G401 (cell line): Measurements from ENCODE around the gene CSNK1D. TPM values are rescaled to one million over a fixed set of nuclear protein-coding genes. Genes with fewer than 3 reads are reported as not detected.
"Not testable (repeated sequence)": the region's sequence is repeated elsewhere in the genome, so short reads cannot be mapped to it uniquely, and the experiment has no call there.

ENCODE experiments used
- DNase-seq: peaks from one replicate; pipeline ENCODE4 v3.0.0-alpha.2; 2015; ENCODE audit warnings: low spot score
- in situ Hi-C: cut with HindIII; loops from 2 replicates; pipeline ENCODE4 v1.10.0; 2016; ENCODE audit warnings: low sequenced_read_pairs, mixed read lengths
- total RNA-seq: library from RNA; depleted of rRNA; stranded (reverse); fragments of >200 nt; shearing (Covaris generic); gene quantifications from 2 replicates; pipeline ENCODE4 v1.2.3, GENCODE V29; 2014; rRNA removed

CSNK1D gene
- total RNA-seq, 1 experiment from 2014 or later = 87.7 TPM

DNA sequence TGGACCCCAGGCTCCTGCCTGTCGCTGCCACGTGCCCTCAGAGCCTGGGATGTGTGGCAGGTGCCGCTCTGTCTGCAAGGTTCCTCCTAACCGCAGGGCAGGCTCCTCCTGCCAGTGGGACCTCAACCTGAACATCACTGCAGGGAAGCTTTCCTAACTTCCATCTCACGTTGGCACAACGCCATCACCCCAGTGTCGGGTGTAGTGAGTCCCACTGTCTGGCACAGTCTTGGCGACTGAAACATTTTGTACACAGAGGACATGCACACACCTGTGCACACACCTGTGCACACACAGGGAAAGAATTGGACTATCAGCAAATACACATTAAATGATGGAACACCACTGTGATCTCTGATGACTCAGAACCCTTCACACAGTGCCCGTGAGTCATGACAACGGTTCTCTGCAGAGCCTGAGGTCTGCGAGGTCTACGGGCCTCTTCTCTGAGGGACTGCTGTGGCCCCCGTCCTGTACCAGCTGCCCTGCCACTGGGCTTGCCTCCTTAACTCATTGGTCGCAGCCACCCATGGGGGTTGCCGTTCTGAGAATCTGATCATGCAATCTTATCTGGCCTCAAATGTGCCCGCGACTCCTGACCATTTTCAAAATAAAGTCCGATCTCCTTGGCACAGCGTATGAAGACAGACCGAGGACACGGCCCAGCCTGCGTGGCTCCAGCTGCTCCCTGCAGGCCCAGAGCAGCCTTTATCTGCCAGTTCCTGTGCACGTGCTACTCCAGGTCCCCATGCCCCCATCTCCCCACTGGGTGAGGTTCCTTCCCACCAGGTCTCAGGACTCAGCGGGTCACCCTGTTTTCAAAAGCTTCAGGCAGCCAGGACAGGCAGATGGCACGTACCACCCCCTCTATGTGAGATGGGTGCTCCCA is 68.4 kb downstream of the CSNK1D start:
- no peak for DNase-seq

GRCh38 chr17:82203920-82204319 is 69.6 kb downstream of the CSNK1D start:
- DNase-seq = no peak
- in situ Hi-C loops = no loop called here

More for the DNA sequence above, 68.4 kb downstream of the CSNK1D start:
- in situ Hi-C loops = no loop called here

- DNase-seq = no peak
- in situ Hi-C loops = no loop called here
Measured at GRCh38 chr17:82202981-82203380, 70.5 kb downstream of the CSNK1D start.

- no peak for DNase-seq
- in situ Hi-C loops = no loop called here
Measured at GRCh38 chr17:82201498-82201910, 72.0 kb downstream of the CSNK1D start.

DNA sequence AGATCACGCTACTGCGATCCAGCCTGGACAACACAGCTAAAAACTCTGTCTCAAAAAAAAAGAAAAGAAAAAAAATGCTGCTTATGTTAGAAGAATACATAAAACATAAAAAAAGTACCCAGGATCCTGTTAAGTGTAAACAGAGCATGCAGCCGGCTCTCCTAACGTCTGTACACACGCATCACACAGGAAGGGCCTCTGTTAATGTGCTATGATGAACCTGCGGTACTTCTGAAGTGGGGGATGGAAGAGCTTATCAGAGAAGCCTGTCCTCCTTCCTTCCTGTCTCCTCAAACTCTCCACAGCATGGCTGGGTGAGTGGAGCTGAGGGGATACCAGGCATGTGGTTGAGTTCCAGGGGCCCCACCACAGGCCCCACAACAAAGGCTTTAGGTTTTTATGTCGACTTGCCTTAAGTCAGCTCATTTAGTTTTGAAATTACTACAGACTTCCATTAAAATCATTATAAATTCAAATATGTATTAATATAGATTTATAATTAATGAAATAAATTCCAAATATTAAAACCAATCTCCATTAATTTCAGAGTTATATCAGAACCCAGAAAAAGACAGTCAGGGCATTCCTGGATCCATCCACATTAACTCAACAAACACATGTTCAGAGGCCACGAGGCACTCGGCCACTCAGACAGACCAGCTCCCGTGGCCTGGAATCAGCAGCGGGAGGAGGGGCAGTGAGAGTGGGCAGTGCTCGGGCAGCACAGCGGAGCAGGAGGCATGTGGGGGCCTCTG is 72.6 kb downstream of the CSNK1D start:
- in situ Hi-C loops = no loop called here
- DNase-seq = no peak

DNA sequence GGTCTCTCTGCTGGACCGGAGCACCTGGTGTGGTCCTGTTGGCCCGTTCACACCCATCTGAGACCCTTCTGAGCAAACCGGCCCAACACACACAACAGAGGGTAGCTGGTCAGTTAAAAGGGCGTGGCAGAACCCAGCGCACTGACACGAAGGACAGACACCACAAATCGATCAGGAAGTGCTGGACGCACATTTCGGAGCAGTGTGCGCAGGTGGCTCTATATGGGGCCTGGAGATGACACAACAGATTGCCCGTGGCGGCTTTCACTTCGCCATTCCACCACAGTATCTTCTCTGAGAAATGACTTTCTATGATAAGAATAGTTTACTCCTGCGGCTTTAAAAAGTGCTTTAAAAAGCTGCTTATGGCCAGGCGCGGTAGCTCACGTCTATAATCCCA is 73.4 kb downstream of the CSNK1D start:
- DNase-seq = no peak
- in situ Hi-C loops = no loop called here

DNA sequence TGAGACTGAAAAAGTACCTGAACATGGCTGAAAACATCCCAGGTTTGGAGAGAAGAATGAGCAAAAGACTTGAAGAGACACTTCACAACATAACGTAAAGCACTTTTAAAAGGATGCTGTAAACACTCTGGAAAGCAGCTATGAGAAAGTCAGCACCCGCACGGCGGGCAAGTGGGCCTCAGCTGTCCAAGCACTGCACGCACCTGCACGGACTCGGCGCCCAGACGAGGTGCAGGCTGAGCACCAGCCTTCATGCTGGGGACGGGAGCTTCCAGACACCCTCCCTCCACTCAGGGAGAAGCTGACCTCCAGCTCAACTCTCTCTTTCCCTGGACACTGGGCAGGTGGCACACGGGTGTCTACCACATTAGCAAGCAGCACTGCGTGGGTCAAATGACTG is 74.0 kb downstream of the CSNK1D start:
- no peak for DNase-seq
- in situ Hi-C loops = no loop called here

DNA sequence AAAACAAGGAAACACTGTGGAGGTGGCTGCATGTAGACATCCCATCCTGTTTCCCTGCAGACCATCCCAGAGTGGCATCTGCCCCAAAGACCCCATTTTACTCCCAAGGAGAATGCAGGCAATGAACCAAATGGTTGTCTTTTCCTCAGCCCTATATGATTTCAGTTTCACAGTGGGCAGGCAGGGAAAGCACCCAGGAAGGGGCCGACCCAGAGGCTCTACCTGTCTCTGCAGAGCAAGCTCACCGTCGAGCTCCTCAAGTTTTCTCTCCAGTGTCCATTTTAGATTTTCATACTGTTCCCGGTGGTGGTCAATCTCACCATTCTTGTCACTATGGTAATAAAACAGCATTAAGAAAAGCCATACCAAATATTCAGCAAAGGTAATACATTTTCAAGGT is 75.4 kb downstream of the CSNK1D start:
- DNase-seq = no peak
- in situ Hi-C loops = no loop called here

DNA sequence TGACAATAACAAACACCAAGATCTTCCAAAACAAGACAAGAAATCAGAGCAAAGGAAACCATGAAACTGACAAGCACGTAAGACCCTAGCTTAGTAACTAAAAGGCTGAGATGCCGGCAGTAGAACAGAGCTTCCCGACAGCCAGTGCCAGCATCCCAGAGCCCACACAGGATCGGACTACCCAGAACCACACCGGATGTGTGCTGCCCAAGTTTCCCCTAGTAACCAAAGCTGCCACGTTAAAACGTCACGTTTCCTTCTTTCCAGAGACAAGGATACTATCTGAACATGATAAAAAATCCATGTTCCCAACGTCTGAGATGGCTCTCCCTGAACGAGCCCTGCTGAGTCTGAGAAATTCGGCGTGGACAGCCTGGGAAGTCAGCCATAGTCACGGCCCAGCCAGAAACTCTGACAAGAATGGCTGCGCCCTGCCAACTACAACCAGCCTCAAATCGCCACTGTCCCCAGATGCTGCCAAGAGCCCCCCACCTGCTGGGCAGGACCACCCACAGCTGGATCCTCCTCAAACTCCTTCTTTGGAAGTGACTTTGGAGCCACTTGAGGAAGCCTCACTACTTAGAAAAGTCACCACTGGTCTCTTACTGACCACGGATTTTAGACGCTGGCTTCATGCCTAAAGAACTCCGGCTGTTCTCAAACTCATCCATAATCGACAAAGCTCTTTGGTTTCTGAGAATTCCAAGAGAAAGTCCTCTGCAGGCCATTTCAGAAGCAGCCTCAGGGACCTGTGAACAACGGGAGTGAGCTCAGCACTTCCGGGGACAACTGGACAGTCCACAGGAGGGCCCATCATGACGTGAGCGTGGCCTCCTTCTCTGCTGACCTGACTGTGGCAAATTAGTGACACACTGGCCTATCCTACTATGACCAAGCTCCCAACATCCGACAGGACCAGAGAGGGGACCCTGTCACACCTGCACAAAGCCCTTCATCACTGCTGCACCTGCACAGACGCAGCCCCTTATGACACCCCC is 77.5 kb downstream of the CSNK1D start:
- in situ Hi-C loops = no loop called here
- DNase-seq = no peak

DNA sequence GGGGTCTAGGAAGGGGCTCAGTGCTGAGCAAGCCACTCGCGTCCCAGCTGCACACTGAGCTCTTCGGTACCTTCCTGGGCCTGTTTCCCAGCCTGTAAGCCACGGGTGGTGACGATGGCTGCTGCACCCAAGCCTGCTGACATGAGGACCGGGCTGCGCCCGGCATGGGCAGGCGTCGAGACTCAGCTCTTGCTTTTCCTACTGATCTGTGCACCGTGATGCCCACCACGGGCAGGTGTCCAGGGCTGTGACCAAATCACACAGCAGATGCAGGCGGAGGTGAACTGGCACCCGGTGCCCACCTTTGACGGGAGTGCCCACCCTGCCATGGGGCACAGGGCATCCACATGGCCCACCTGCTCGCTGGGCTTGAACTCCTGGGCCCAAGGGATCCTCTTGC is 78.7 kb downstream of the CSNK1D start:
- in situ Hi-C loops = no loop called here
- no peak for DNase-seq

DNA sequence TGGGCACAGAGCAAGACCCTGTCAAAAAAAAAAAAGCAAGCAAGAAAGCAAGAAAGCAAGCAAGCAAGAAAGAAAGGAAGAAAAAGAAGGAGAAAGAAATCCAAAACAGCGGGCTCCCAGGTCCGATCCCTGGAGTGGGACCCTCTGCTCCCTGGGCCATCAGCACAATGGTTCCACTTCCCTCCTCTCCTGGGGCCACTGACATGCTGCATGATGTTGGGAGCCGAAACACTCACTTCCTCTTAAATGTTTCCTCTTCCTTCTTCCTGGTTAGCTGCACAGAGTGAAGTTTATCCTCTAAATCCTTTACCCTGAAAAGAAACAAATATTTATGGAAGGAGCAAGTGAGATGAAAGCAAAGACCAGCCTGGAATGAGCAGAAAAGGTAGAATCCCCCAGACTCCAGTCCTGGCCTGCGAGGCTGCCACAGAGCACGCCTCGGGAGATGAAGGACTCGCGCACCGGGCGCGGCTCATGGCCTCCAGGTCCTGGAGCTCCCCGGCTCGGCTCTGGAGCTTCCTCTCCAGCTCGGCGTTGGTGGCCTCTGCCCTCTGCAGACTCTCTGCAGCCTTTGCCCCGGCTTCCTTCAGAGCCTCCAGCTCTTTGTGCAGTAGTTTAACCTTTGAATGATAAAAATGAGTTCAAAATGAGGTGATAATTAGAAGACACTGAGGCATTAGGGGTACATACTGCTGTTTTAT is 79.8 kb downstream of the CSNK1D start:
- DNase-seq = no peak
- in situ Hi-C loops = no loop called here

DNA sequence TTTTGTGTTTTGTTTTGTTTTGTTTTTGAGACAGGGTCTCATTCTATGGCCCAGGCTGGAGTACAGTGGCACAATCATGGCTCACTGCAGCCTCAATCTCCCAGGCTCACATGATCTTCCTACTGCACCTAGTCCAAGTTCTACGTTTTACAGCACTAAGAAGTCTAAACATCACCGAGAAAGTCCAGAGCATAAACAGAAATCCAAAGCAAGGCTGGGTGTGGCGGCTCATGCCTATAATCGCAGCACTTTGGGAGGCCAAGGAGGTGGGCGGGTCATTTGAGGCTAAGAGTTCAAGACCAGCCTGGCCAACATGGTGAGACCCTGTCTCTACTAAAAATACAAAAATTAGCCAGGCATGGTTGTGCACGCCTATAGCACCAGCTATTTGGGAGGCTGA is 80.5 kb downstream of the CSNK1D start:
- in situ Hi-C loops, DNase-seq: not testable (repeated sequence)

Other genes with a start within 250 kb of the CSNK1D start
- 176 and 261 TPM in 2 replicates for gene RAC3, start 242.0 kb downstream of the CSNK1D start, total RNA-seq
- 131 and 135 TPM in 2 replicates for gene DCXR, start 236.0 kb downstream of the CSNK1D start, total RNA-seq
- gene RFNG, start 221.9 kb downstream of the CSNK1D start, total RNA-seq = 41.2 and 41.5 TPM in 2 replicates
- gene GPS1, start 221.8 kb downstream of the CSNK1D start, total RNA-seq = 129 and 153 TPM in 2 replicates
- 140 and 144 TPM in 2 replicates for gene DUS1L, start 207.9 kb downstream of the CSNK1D start, total RNA-seq
- gene FASN, start 175.5 kb downstream of the CSNK1D start, total RNA-seq = 333 and 346 TPM in 2 replicates
- gene CCDC57, start 60.9 kb downstream of the CSNK1D start, total RNA-seq = 16.6 and 22.1 TPM in 2 replicates
- gene SLC16A3, start 44.7 kb downstream of the CSNK1D start, total RNA-seq = 280 and 292 TPM in 2 replicates
- 3.8 and 26.3 TPM in 2 replicates for gene CD7, start 43.9 kb upstream of the CSNK1D start, total RNA-seq
- gene SECTM1, start 60.1 kb upstream of the CSNK1D start, total RNA-seq = 3.1 and 10.5 TPM in 2 replicates
- gene TEX19, start 85.5 kb upstream of the CSNK1D start, total RNA-seq = 5.5 and 5.7 TPM in 2 replicates
- 1.5 TPM in 1 of 2 replicates, not detected in the other for gene UTS2R, start 98.1 kb upstream of the CSNK1D start, total RNA-seq
- gene HEXD, start 144.6 kb upstream of the CSNK1D start, total RNA-seq = 27.4 and 45.3 TPM in 2 replicates
- 24.7 and 65.0 TPM in 2 replicates for gene OGFOD3, start 144.9 kb upstream of the CSNK1D start, total RNA-seq
- gene CYBC1, start 177.1 kb upstream of the CSNK1D start, total RNA-seq = 48.7 and 64.5 TPM in 2 replicates
- gene NARF, start 185.0 kb upstream of the CSNK1D start, total RNA-seq = 16.5 and 34.0 TPM in 2 replicates
- 52.8 and 57.7 TPM in 2 replicates for gene FOXK2, start 246.0 kb upstream of the CSNK1D start, total RNA-seq